Panc1 (cell line): Measurements from ENCODE around the gene ZNF200. TPM values are rescaled to one million over a fixed set of nuclear protein-coding genes. Genes with fewer than 3 reads are reported as not detected.

Experiments
- ATAC-seq: fragments of 200-7000 bp; cut with Tn5 transposase; 2 replicates; pipeline ENCODE4 v1.9.1; 2020; ENCODE audit warnings: mild to moderate bottlenecking, moderate library complexity
- BruUV-seq: library from RNA; stranded (reverse); fragments of 400-500 nt; replicated peaks from 2 replicates; lab custom pipeline; 2021; lab: Mats Ljungman, UMichigan
- CTCF ChIA-PET: fragments of 300-600 bp; sonication (Branson Sonifier 250); formaldehyde crosslinking; loops from one replicate; lab custom pipeline; 2022; ENCODE audit warnings: antibody characterized with exemption; lab: Charles Lee
- POLR2A ChIA-PET: fragments of 300-600 bp; sonication (Branson Sonifier 250); formaldehyde crosslinking; loops from one replicate; lab custom pipeline; 2022; ENCODE audit warnings: antibody characterized with exemption; lab: Charles Lee
- DNase-seq: peaks from one replicate; pipeline ENCODE4 v3.0.0-alpha.2; 2010; ENCODE audit warnings: low read depth, low spot score
- H3K27ac ChIP-seq: 2 replicates; pipeline ENCODE4 v1.5.1; 2011; ENCODE audit warnings: mild to moderate bottlenecking, low read length, inconsistent platforms
- H3K27me3 ChIP-seq: fragments of 200-500 bp; sonication (Bioruptor generic); 2 replicates; pipeline ENCODE4 v1.6.0; 2014; ENCODE audit warnings: low read length, inconsistent platforms; ENCODE audit not compliant: control insufficient read depth, insufficient read depth
- H3K36me3 ChIP-seq: fragments of 200-500 bp; sonication (Bioruptor generic); 2 replicates; pipeline ENCODE4 v1.5.1; 2014; ENCODE audit warnings: inconsistent platforms, mild to moderate bottlenecking, low read length, moderate library complexity; ENCODE audit not compliant: control insufficient read depth, insufficient read depth
- H3K4me1 ChIP-seq: 2 replicates; pipeline ENCODE4 v1.5.1; 2011; ENCODE audit warnings: inconsistent platforms, mild to moderate bottlenecking, low read length, moderate library complexity; ENCODE audit not compliant: control insufficient read depth, insufficient read depth
- H3K4me3 ChIP-seq, 2 experiments: 2 replicates each; pipeline ENCODE4 v1.5.1; 2011 to 2012; ENCODE audit warnings: low read depth in 2 of 2, low read length in 2 of 2, mild to moderate bottlenecking in 2 of 2, inconsistent platforms in 1 of 2, moderate library complexity in 1 of 2
- H3K9me3 ChIP-seq: fragments of 200-500 bp; sonication (Bioruptor generic); 2 replicates; pipeline ENCODE4 v1.5.1; 2014; ENCODE audit warnings: low read depth, mild to moderate bottlenecking, inconsistent platforms, low read length, moderate library complexity; ENCODE audit not compliant: control insufficient read depth, insufficient read depth
- CTCF ChIP-seq: fragments of 450-650 bp; IDR thresholded peaks from 2 replicates; pipeline ENCODE4 v1.5.1; 2017; ENCODE audit warnings: mild to moderate bottlenecking
- POLR2AphosphoS5 ChIP-seq: IDR thresholded peaks from 2 replicates; pipeline ENCODE4 v1.6.1; 2012; ENCODE audit warnings: mild to moderate bottlenecking, low read depth, low read length, moderate library complexity
- REST ChIP-seq, 2 experiments: IDR thresholded peaks; 2 replicates each; pipeline ENCODE4 v1.6.1; 2011 to 2012; ENCODE audit warnings: low read depth in 2 of 2, control low read depth in 1 of 2, low read length in 1 of 2, mild to moderate bottlenecking in 1 of 2, moderate library complexity in 1 of 2; ENCODE audit not compliant: insufficient read depth in 1 of 2
- SIN3A ChIP-seq: IDR thresholded peaks from 2 replicates; pipeline ENCODE4 v1.6.1; 2012; ENCODE audit warnings: low read depth, mild to moderate bottlenecking, low read length, moderate library complexity, borderline replicate concordance; ENCODE audit not compliant: insufficient read depth
- TCF7L2 ChIP-seq: IDR thresholded peaks from 2 replicates; pipeline ENCODE4 v1.6.1; 2011; ENCODE audit warnings: mild to moderate bottlenecking, low read depth, low read length, inconsistent platforms
- in situ Hi-C: cut with HindIII; loops from 2 replicates; pipeline ENCODE4 v1.10.0; 2016; ENCODE audit warnings: low sequenced_read_pairs, low pct_unique_long_range_greater_than_20kb
- intact Hi-C: fragments of 100-400 bp; cut with micrococcal nuclease; formaldehyde crosslinking; loops from one replicate; pipeline ENCODE4 v1.10.0; 2022; ENCODE audit not compliant: unreplicated experiment
- total RNA-seq: library from RNA; stranded (reverse); gene quantifications from one replicate; pipeline ENCODE4 v1.2.1, GENCODE V29; 2021; ENCODE audit not compliant: unreplicated experiment

The ZNF200 gene
- total RNA-seq, 1 experiment from 2014 or later, result 12.4 TPM

DNA sequence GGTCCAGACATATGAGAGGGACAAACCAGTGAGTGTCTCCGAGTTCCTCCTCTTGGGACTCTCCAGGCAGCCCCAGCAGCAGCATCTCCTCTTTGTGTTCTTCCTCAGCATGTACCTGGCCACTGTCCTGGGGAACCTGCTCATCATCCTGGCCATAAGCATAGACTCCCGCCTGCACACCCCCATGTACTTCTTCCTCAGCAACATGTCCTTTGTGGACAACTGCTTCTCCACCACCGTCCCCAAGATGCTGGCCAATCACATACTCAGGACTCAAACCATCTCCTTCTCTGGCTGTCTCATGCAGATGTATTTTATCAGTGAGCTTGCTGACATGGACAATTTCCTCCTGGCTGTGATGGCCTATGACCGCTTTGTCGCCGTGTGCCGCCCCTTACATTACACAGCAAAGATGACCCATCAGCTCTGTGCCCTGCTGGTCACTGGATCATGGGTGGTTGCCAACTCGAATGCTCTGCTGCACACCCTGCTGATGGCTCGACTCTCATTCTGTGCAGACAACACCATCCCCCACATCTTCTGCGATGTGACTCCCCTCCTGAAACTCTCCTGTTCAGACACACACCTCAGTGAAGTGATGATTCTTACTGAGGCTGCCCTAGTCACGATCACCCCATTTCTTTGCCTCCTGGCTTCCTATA is 19.2 kb downstream of the ZNF200 start:
- intact Hi-C loops, result no loop called here
- in situ Hi-C loops, result no loop called here
- BruUV-seq, result no TSS peak

More for the DNA sequence above, 19.2 kb downstream of the ZNF200 start:
- no peak for TF ChIP-seq REST (IDR thresholded peaks at IDR 0.05; ENCODE audit: insufficient read depth in 1 of 2, low read depth in 2 of 2, low read length in 1 of 2)
- TF ChIP-seq CTCF, result no peak
- no peak for TF ChIP-seq POLR2AphosphoS5
- no peak for TF ChIP-seq SIN3A
- no peak for TF ChIP-seq TCF7L2
- DNase-seq, result no peak
- Histone ChIP-seq H3K27ac (no peak overlapping the region), H3K27me3 (no peaks in the 10 kb centered on the region), H3K4me3 (no peak overlapping the region), H3K36me3 (no peaks in the 10 kb centered on the region), H3K9me3 (no peaks in the 10 kb centered on the region), H3K4me1 (no peaks in the 10 kb centered on the region)
- ChIA-PET CTCF (no interaction called here), POLR2A (interaction anchor here (0.7 kb wide), 1 partner anchor 429 kb away, joined by 6 read pairs; no protein-coding TSS in a partner anchor)
- ATAC-seq, result no peak; the same call in 1 of the 2 replicates
